Esophagus muscularis mucosa (tissue), 4 donors: ENCODE data around the gene ABTB1. TPM values are rescaled to one million over a fixed set of nuclear protein-coding genes. Genes with fewer than 3 reads are reported as not detected.
"Not testable (repeated sequence)": the region's sequence is repeated elsewhere in the genome, so short reads cannot be mapped to it uniquely, and the experiment has no call there.

Experiments
- DNase-seq: peaks from one replicate; pipeline ENCODE4 v3.0.0-alpha.2; 2017; ENCODE audit errors: extremely low spot score
- H3K27ac ChIP-seq, 4 donors: fragments of 200-600 bp; sonication (generic); replicated peaks in 1 of 4; 1 replicate in 3 of 4; 2 replicates in 1 of 4; pipeline ENCODE4 v1.5.1; 2016 to 2019; ENCODE audit warnings: mild to moderate bottlenecking in 1 of 4
- H3K27me3 ChIP-seq, 4 donors: fragments of 200-600 bp; sonication (generic); one replicate each; pipeline versions ENCODE4 v1.5.1 to v1.6.0; 2016 to 2019
- H3K36me3 ChIP-seq, 4 donors: fragments of 200-600 bp; sonication (generic); one replicate each; pipeline ENCODE4 v1.5.1; 2016 to 2019
- H3K4me1 ChIP-seq, 4 donors: fragments of 200-600 bp; sonication (generic); one replicate each; pipeline ENCODE4 v1.5.1; 2016 to 2019
- H3K4me3 ChIP-seq, 4 donors: fragments of 200-600 bp; sonication (generic); 1 replicate in 2 of 4; 2 replicates in 2 of 4; pipeline ENCODE4 v1.5.1; 2016 to 2019; ENCODE audit warnings: mild to moderate bottlenecking in 4 of 4, moderate library complexity in 1 of 4
- H3K9me3 ChIP-seq, 4 donors: fragments of 200-600 bp; sonication (generic); 1 replicate in 3 of 4; 2 replicates in 1 of 4; pipeline ENCODE4 v1.5.1; 2016 to 2019
- CTCF ChIP-seq, 3 experiments: fragments of 200-600 bp in 2 of 3; fragments of 450-650 bp in 1 of 3; sonication (generic) in 2 of 3; IDR thresholded peaks; one replicate each; pipeline ENCODE4 v1.5.1; 2017 to 2019; ENCODE audit warnings: antibody characterized with exemption in 3 of 3, mild to moderate bottlenecking in 2 of 3, moderate library complexity in 1 of 3
- EP300 ChIP-seq: sonication (generic); formaldehyde crosslinking; IDR thresholded peaks from one replicate; pipeline ENCODE4 v1.6.1; 2017; ENCODE audit warnings: antibody characterized with exemption
- POLR2A ChIP-seq: fragments of 450-650 bp; IDR thresholded peaks from one replicate; pipeline ENCODE4 v1.6.1; 2017; ENCODE audit warnings: antibody characterized with exemption, moderate library complexity, mild to moderate bottlenecking, low read depth
- POLR2AphosphoS5 ChIP-seq, 2 donors: sonication (generic); formaldehyde crosslinking; IDR thresholded peaks; one replicate each; pipeline ENCODE4 v1.6.1; 2017; ENCODE audit warnings: antibody characterized with exemption in 2 of 2
- WGBS: methylation state at CpG from one replicate; pipeline ENCODE4 v1.1.5; 2018; 5-methylcytosine and 5-hydroxymethylcytosine counted together
- intact Hi-C: fragments of 100-400 bp; cut with DNase I; formaldehyde crosslinking; loops from one replicate; pipeline ENCODE4 v1.15.1; 2023
- total RNA-seq, 4 donors: library from RNA; depleted of rRNA; stranded (reverse); fragments of >200 nt; gene quantifications; one replicate each; pipeline versions ENCODE4 v1.1.0 to v1.2.1, GENCODE V29; 2016

The ABTB1 gene
- total RNA-seq, 4 donors from 2014 or later, result 21.7 to 44.4 (median 40.6) TPM

GRCh38 chr3:127680146-127680661, 7.5 kb downstream of the ABTB1 start:
- Histone ChIP-seq H3K36me3 (peaks cover 23 to 55% (median 51%) of the 10 kb centered on the region in 4 donors), H3K27ac (no peak overlapping the region), H3K27me3 (no peaks in the 10 kb centered on the region), H3K4me1 (peaks cover under 1 to 34% (median 16%) of the 10 kb centered on the region in 4 donors), H3K4me3 (no peak overlapping the region), H3K9me3 (no peaks in the 10 kb centered on the region)
- intact Hi-C loops, result no loop called here
- no peak for DNase-seq
- WGBS, result 94% methylated on average over 19 of the region's 21 CpGs
- TF ChIP-seq POLR2AphosphoS5 (IDR thresholded peaks at IDR 0.05) (no peak), CTCF (IDR thresholded peaks at IDR 0.05) (no peak), EP300 (no peak), POLR2A (no peak)

GRCh38 chr3:127680798-127681221, 8.1 kb downstream of the ABTB1 start:
- Histone ChIP-seq H3K4me3 (no peak overlapping the region), H3K27me3 (no peaks in the 10 kb centered on the region), H3K36me3 (peaks cover 23 to 52% (median 49%) of the 10 kb centered on the region in 4 donors), H3K9me3 (no peaks in the 10 kb centered on the region), H3K4me1 (peaks cover 0 to 31% (median 10%) of the 10 kb centered on the region in 4 donors), H3K27ac (no peak overlapping the region)
- WGBS, result 92% methylated on average over 1 of the region's 1 CpG
- TF ChIP-seq POLR2A (no peak), EP300 (no peak), CTCF (IDR thresholded peaks at IDR 0.05) (no peak), POLR2AphosphoS5 (IDR thresholded peaks at IDR 0.05) (no peak)
- no peak for DNase-seq
- intact Hi-C loops, result no loop called here

GRCh38 chr3:127682175-127682554, 9.4 kb downstream of the ABTB1 start:
- H3K36me3 ChIP-seq, result peaks cover 15 to 39% (median 36%) of the 10 kb centered on the region in 4 donors
- H3K27ac ChIP-seq, H3K9me3 ChIP-seq, DNase-seq, H3K4me3 ChIP-seq, intact Hi-C loops, H3K27me3 ChIP-seq: not testable (repeated sequence)
- peaks cover 0 to 20% (median 2%) of the 10 kb centered on the region in 4 donors for H3K4me1 ChIP-seq
- WGBS, result 89% methylated on average over 6 of the region's 6 CpGs

GRCh38 chr3:127682561-127682960, 9.8 kb downstream of the ABTB1 start:
- no peaks in the 10 kb centered on the region for H3K9me3 ChIP-seq
- peak in 1 of 2 donors; percentile 7 for TF ChIP-seq POLR2AphosphoS5 (IDR thresholded peaks at IDR 0.05)
- TF ChIP-seq POLR2A, result no peak
- no peak for TF ChIP-seq CTCF (IDR thresholded peaks at IDR 0.05)
- no peak for TF ChIP-seq EP300
- intact Hi-C loops, result no loop called here
- no peak overlapping the region for H3K4me3 ChIP-seq
- no peak overlapping the region for H3K27ac ChIP-seq
- WGBS, result 84% methylated on average over 8 of the region's 8 CpGs
- H3K27me3 ChIP-seq, result no peaks in the 10 kb centered on the region
- peaks cover 12 to 35% (median 32%) of the 10 kb centered on the region in 4 donors for H3K36me3 ChIP-seq
- no peak for DNase-seq
- H3K4me1 ChIP-seq, result peaks cover 0 to 20% (median 2%) of the 10 kb centered on the region in 4 donors

- no peak for DNase-seq
- no peak overlapping the region for H3K4me3 ChIP-seq
- H3K4me1 ChIP-seq, result peaks cover 11 to 45% (median 26%) of the 10 kb centered on the region in 4 donors
- 63% methylated on average over 7 of the region's 22 CpGs for WGBS
- H3K9me3 ChIP-seq, result no peaks in the 10 kb centered on the region
- H3K27me3 ChIP-seq, result no peaks in the 10 kb centered on the region
- H3K27ac ChIP-seq, result no peak overlapping the region
- intact Hi-C loops, result no loop called here
- H3K36me3 ChIP-seq, result peaks cover 0 to 18% (median 10%) of the 10 kb centered on the region in 4 donors
- TF ChIP-seq POLR2A (no peak), CTCF (IDR thresholded peaks at IDR 0.05) (no peak), POLR2AphosphoS5 (IDR thresholded peaks at IDR 0.05) (no peak), EP300 (no peak)
Observed at GRCh38 chr3:127684871-127685707, 12.3 kb downstream of the ABTB1 start.
